SK-N-SH (cell line): ENCODE results near the gene ASTN2. TPM values are rescaled to one million over a fixed set of nuclear protein-coding genes. Genes with fewer than 3 reads are reported as not detected.

ENCODE experiments used
- CTCF ChIA-PET: fragments of 300-600, 350-600 bp; formaldehyde crosslinking; extraction: SDS; loops from one replicate; lab custom pipeline; 2021; lab: Yijun Ruan, JAX
- POLR2A ChIA-PET: fragments of 350-600 bp; sonication (Branson Sonifier 250); formaldehyde crosslinking; extraction: SDS; loops from one replicate; lab custom pipeline; 2020; ENCODE audit warnings: antibody characterized with exemption, inconsistent platforms; lab: Yijun Ruan, JAX
- DNase-seq: peaks from one replicate; pipeline ENCODE4 v3.0.0; 2012
- H2AFZ ChIP-seq: fragments of 200-600 bp; sonication (generic); 2 replicates; pipeline ENCODE4 v1.8.1; 2016; ENCODE audit warnings: antibody characterized with exemption, mild to moderate bottlenecking, low read depth
- H3F3A ChIP-seq: fragments of 200-600 bp; sonication (generic); replicated peaks from 2 replicates; pipeline ENCODE3; 2016; ENCODE audit warnings: antibody characterized with exemption, mild to moderate bottlenecking; ENCODE audit not compliant: insufficient read depth
- H3K27ac ChIP-seq, 2 experiments: fragments of 200-500 bp in 1 of 2; fragments of 200-600 bp in 1 of 2; sonication (Bioruptor generic) in 1 of 2; sonication (generic), shearing (Covaris generic) in 1 of 2; 2 replicates each; pipeline versions ENCODE4 v1.5.1 to v1.6.1; 2014 to 2016; ENCODE audit warnings: low read depth in 2 of 2, inconsistent platforms in 1 of 2, low read length in 1 of 2, mild to moderate bottlenecking in 1 of 2, mixed read lengths in 1 of 2
- H3K27me3 ChIP-seq: fragments of 200-600 bp; sonication (generic), shearing (Covaris generic); 2 replicates; pipeline ENCODE4 v1.6.1; 2016; ENCODE audit warnings: mixed run types; ENCODE audit not compliant: insufficient read depth
- H3K36me3 ChIP-seq, 2 experiments: fragments of 200-500 bp in 1 of 2; fragments of 200-600 bp in 1 of 2; sonication (Bioruptor generic) in 1 of 2; sonication (generic) in 1 of 2; replicated peaks in 1 of 2; 2 replicates each; pipeline versions ENCODE3 to v1.5.1; 2014 to 2016; ENCODE audit warnings: low read length in 1 of 2, mild to moderate bottlenecking in 1 of 2; ENCODE audit not compliant: insufficient read depth in 2 of 2, control insufficient read depth in 1 of 2
- H3K4me1 ChIP-seq, 2 experiments: fragments of 200-500 bp in 1 of 2; fragments of 200-600 bp in 1 of 2; sonication (Bioruptor generic) in 1 of 2; sonication (generic), shearing (Covaris generic) in 1 of 2; 2 replicates each; pipeline versions ENCODE4 v1.5.1 to v1.6.1; 2014 to 2016; ENCODE audit warnings: low read depth in 1 of 2, low read length in 1 of 2, mixed run types in 1 of 2; ENCODE audit not compliant: insufficient read depth in 2 of 2, control insufficient read depth in 1 of 2
- H3K4me2 ChIP-seq: fragments of 200-600 bp; sonication (generic), shearing (Covaris generic); 2 replicates; pipeline ENCODE4 v1.6.1; 2017; ENCODE audit warnings: mixed run types
- H3K4me3 ChIP-seq, 2 experiments: fragments of 200-500 bp in 1 of 2; fragments of 200-600 bp in 1 of 2; sonication (Bioruptor generic) in 1 of 2; sonication (generic), shearing (Covaris generic) in 1 of 2; 2 replicates each; pipeline versions ENCODE4 v1.5.1 to v1.8.1; 2014 to 2016; ENCODE audit warnings: low read depth in 2 of 2, inconsistent platforms in 1 of 2, low read length in 1 of 2, mild to moderate bottlenecking in 1 of 2, mixed read lengths in 1 of 2, moderate library complexity in 1 of 2
- H3K79me2 ChIP-seq: fragments of 200-600 bp; sonication (generic); 2 replicates; pipeline ENCODE4 v1.8.1; 2017; ENCODE audit warnings: mild to moderate bottlenecking; ENCODE audit not compliant: insufficient read depth
- H3K9ac ChIP-seq: fragments of 200-600 bp; sonication (generic); 2 replicates; pipeline ENCODE4 v1.6.1; 2017; ENCODE audit warnings: mixed run types
- H3K9me2 ChIP-seq: fragments of 200-600 bp; sonication (generic); 2 replicates; pipeline ENCODE4 v1.6.1; 2017; ENCODE audit warnings: mixed run types
- H3K9me3 ChIP-seq: fragments of 200-600 bp; sonication (generic); 2 replicates; pipeline ENCODE4 v1.6.1; 2017; ENCODE audit warnings: mixed run types, mild to moderate bottlenecking, moderate library complexity
- H4K20me1 ChIP-seq: fragments of 200-600 bp; sonication (generic); 2 replicates; pipeline ENCODE4 v1.6.1; 2017; ENCODE audit warnings: mild to moderate bottlenecking, mixed run types; ENCODE audit not compliant: insufficient read depth
- ELF1 ChIP-seq: IDR thresholded peaks from 2 replicates; pipeline ENCODE4 v1.4.0; 2012
- EZH2phosphoT487 ChIP-seq: fragments of 200-600 bp; sonication (generic); IDR thresholded peaks from 2 replicates; pipeline ENCODE4 v1.6.1; 2017; ENCODE audit warnings: low read depth, mixed run types, mild to moderate bottlenecking, antibody characterized with exemption, moderate library complexity, borderline replicate concordance
- FOSL2 ChIP-seq: IDR thresholded peaks from 2 replicates; pipeline ENCODE4 v1.4.0; 2012; ENCODE audit warnings: low read depth, mild to moderate bottlenecking, moderate library complexity, borderline replicate concordance
- GATA2 ChIP-seq: sonication (generic); formaldehyde crosslinking; IDR thresholded peaks from 2 replicates; pipeline ENCODE4 v1.5.0; 2020; ENCODE audit warnings: mild to moderate bottlenecking, missing genetic modification reagents
- MEF2A ChIP-seq: IDR thresholded peaks from 2 replicates; pipeline ENCODE4 v1.4.0; 2012; ENCODE audit warnings: low read depth, borderline replicate concordance
- MXI1 ChIP-seq: IDR thresholded peaks from 2 replicates; pipeline ENCODE4 v1.6.1; 2012; ENCODE audit warnings: mild to moderate bottlenecking, low read depth, low read length, improper control_type of control experiment
- RAD21 ChIP-seq: IDR thresholded peaks from 2 replicates; pipeline ENCODE4 v1.6.1; 2012; ENCODE audit warnings: mild to moderate bottlenecking, low read length
- RFX5 ChIP-seq: IDR thresholded peaks from 2 replicates; pipeline ENCODE4 v1.6.1; 2012; ENCODE audit warnings: mild to moderate bottlenecking, improper control_type of control experiment, low read length
- TAF1 ChIP-seq: IDR thresholded peaks from 2 replicates; pipeline ENCODE4 v1.6.1; 2012; ENCODE audit warnings: low read depth, mild to moderate bottlenecking, low read length, moderate library complexity, borderline replicate concordance
- YY1 ChIP-seq: IDR thresholded peaks from 2 replicates; pipeline ENCODE4 v1.4.0; 2012; ENCODE audit warnings: low read depth, mild to moderate bottlenecking
- WGBS: methylation state at CpG from one replicate; pipeline ENCODE4 v1.1.6; 2017; ENCODE audit warnings: low lambda C conversion rate; 5-methylcytosine and 5-hydroxymethylcytosine counted together
- polyA plus RNA-seq, 3 experiments: library from polyadenylated mRNA; depleted of rRNA; stranded (reverse); fragments of >200 nt; gene quantifications; 2 replicates each; pipeline ENCODE4 v1.2.3, GENCODE V29; 2012
- TF ChIP-seq, protein P1 (sequence below): IDR thresholded peaks from 2 replicates; pipeline ENCODE4 v1.4.0; 2012; ENCODE audit warnings: low read depth
- TF ChIP-seq, protein P2 (sequence below): fragments of 200-600 bp; sonication (generic); IDR thresholded peaks from 2 replicates; pipeline ENCODE4 v1.6.1; 2017; ENCODE audit warnings: antibody characterized with exemption, mild to moderate bottlenecking, moderate library complexity
- TF ChIP-seq, protein P3 (sequence below): fragments of 150-350 bp; IDR thresholded peaks from 2 replicates; pipeline ENCODE4 v1.6.1; 2017; ENCODE audit warnings: antibody characterized with exemption, low read length, low read depth, borderline replicate concordance
- TF ChIP-seq, protein P4 (sequence below): IDR thresholded peaks from 2 replicates; pipeline ENCODE4; 2012
- TF ChIP-seq, protein P5 (sequence below): IDR thresholded peaks from 2 replicates; pipeline ENCODE4 v1.4.0; 2012; ENCODE audit warnings: low read depth, borderline replicate concordance
- TF ChIP-seq, protein P6 (sequence below): IDR thresholded peaks from 2 replicates; pipeline ENCODE4 v1.6.1; 2012; ENCODE audit warnings: mild to moderate bottlenecking, low read depth, low read length, moderate library complexity
- TF ChIP-seq, protein P7 (sequence below): IDR thresholded peaks from 2 replicates; pipeline ENCODE4 v1.4.0; 2012; ENCODE audit warnings: low read depth, borderline replicate concordance

ASTN2 gene
- polyA plus RNA-seq, 1 of the 3 experiments (the other 2 are of a cell fraction) = 6.6 TPM

DNA sequence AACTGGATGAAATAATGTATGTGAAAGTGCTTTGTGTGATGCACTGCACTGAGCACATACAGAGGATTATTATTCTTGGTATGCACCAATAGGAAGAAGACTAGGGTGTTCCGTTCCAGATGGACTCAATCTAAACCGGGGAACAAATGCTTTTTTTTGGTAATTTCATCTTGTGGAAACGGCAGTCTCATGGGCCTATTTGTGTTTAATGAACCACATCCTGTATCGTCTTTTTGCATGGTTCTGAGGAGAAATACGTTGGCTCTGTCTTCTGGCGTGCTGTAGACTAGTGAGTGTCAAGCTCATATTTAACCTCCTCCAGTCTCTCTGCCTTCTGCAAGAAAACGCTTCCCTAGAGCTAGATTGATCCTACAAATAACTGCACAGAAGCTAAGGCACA lies 697.7 kb downstream of the ASTN2 start:
- no peaks in the 10 kb centered on the region for H3K27me3 ChIP-seq
- no peak overlapping the region for H3K4me3 ChIP-seq
- H3K9me3 ChIP-seq = no peaks in the 10 kb centered on the region
- CTCF ChIA-PET = interaction anchor here (4.3 kb wide), 1 partner anchor 20 kb away, joined by 17 read pairs; no protein-coding TSS in a partner anchor
- peaks cover 0 to 2% of the 10 kb centered on the region in 2 experiments for H3K36me3 ChIP-seq
- H2AFZ ChIP-seq = no peak overlapping the region
- H3K4me1 ChIP-seq = peaks cover 0 to 9% of the 10 kb centered on the region in 2 experiments; a peak in 1 of 4 replicates
- no peaks in the 10 kb centered on the region for H3F3A ChIP-seq
- TF ChIP-seq, protein P1, sequence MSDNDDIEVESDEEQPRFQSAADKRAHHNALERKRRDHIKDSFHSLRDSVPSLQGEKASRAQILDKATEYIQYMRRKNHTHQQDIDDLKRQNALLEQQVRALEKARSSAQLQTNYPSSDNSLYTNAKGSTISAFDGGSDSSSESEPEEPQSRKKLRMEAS = no peak
- TF ChIP-seq EZH2phosphoT487 (no peak), RFX5 (no peak), GATA2 (CRISPR knock-in tag) (no peak), MXI1 (no peak), YY1 (no peak), RAD21 (no peak), ELF1 (no peak), MEF2A (no peak), TAF1 (no peak), FOSL2 (no peak)
- TF ChIP-seq, protein P2, sequence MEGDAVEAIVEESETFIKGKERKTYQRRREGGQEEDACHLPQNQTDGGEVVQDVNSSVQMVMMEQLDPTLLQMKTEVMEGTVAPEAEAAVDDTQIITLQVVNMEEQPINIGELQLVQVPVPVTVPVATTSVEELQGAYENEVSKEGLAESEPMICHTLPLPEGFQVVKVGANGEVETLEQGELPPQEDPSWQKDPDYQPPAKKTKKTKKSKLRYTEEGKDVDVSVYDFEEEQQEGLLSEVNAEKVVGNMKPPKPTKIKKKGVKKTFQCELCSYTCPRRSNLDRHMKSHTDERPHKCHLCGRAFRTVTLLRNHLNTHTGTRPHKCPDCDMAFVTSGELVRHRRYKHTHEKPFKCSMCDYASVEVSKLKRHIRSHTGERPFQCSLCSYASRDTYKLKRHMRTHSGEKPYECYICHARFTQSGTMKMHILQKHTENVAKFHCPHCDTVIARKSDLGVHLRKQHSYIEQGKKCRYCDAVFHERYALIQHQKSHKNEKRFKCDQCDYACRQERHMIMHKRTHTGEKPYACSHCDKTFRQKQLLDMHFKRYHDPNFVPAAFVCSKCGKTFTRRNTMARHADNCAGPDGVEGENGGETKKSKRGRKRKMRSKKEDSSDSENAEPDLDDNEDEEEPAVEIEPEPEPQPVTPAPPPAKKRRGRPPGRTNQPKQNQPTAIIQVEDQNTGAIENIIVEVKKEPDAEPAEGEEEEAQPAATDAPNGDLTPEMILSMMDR = no peak
- TF ChIP-seq, protein P3, sequence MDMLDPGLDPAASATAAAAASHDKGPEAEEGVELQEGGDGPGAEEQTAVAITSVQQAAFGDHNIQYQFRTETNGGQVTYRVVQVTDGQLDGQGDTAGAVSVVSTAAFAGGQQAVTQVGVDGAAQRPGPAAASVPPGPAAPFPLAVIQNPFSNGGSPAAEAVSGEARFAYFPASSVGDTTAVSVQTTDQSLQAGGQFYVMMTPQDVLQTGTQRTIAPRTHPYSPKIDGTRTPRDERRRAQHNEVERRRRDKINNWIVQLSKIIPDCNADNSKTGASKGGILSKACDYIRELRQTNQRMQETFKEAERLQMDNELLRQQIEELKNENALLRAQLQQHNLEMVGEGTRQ = no peak
- TF ChIP-seq, protein P4, sequence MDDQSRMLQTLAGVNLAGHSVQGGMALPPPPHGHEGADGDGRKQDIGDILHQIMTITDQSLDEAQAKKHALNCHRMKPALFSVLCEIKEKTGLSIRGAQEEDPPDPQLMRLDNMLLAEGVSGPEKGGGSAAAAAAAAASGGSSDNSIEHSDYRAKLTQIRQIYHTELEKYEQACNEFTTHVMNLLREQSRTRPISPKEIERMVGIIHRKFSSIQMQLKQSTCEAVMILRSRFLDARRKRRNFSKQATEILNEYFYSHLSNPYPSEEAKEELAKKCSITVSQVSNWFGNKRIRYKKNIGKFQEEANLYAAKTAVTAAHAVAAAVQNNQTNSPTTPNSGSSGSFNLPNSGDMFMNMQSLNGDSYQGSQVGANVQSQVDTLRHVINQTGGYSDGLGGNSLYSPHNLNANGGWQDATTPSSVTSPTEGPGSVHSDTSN = no peak
- TF ChIP-seq, protein P5, sequence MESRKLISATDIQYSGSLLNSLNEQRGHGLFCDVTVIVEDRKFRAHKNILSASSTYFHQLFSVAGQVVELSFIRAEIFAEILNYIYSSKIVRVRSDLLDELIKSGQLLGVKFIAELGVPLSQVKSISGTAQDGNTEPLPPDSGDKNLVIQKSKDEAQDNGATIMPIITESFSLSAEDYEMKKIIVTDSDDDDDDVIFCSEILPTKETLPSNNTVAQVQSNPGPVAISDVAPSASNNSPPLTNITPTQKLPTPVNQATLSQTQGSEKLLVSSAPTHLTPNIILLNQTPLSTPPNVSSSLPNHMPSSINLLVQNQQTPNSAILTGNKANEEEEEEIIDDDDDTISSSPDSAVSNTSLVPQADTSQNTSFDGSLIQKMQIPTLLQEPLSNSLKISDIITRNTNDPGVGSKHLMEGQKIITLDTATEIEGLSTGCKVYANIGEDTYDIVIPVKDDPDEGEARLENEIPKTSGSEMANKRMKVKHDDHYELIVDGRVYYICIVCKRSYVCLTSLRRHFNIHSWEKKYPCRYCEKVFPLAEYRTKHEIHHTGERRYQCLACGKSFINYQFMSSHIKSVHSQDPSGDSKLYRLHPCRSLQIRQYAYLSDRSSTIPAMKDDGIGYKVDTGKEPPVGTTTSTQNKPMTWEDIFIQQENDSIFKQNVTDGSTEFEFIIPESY = no peak
- TF ChIP-seq, protein P6, sequence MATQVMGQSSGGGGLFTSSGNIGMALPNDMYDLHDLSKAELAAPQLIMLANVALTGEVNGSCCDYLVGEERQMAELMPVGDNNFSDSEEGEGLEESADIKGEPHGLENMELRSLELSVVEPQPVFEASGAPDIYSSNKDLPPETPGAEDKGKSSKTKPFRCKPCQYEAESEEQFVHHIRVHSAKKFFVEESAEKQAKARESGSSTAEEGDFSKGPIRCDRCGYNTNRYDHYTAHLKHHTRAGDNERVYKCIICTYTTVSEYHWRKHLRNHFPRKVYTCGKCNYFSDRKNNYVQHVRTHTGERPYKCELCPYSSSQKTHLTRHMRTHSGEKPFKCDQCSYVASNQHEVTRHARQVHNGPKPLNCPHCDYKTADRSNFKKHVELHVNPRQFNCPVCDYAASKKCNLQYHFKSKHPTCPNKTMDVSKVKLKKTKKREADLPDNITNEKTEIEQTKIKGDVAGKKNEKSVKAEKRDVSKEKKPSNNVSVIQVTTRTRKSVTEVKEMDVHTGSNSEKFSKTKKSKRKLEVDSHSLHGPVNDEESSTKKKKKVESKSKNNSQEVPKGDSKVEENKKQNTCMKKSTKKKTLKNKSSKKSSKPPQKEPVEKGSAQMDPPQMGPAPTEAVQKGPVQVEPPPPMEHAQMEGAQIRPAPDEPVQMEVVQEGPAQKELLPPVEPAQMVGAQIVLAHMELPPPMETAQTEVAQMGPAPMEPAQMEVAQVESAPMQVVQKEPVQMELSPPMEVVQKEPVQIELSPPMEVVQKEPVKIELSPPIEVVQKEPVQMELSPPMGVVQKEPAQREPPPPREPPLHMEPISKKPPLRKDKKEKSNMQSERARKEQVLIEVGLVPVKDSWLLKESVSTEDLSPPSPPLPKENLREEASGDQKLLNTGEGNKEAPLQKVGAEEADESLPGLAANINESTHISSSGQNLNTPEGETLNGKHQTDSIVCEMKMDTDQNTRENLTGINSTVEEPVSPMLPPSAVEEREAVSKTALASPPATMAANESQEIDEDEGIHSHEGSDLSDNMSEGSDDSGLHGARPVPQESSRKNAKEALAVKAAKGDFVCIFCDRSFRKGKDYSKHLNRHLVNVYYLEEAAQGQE = no peak
- TF ChIP-seq, protein P7, sequence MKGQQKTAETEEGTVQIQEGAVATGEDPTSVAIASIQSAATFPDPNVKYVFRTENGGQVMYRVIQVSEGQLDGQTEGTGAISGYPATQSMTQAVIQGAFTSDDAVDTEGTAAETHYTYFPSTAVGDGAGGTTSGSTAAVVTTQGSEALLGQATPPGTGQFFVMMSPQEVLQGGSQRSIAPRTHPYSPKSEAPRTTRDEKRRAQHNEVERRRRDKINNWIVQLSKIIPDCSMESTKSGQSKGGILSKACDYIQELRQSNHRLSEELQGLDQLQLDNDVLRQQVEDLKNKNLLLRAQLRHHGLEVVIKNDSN = no peak
- no peaks in the 10 kb centered on the region for H4K20me1 ChIP-seq
- no peaks in the 10 kb centered on the region for H3K9me2 ChIP-seq
- POLR2A ChIA-PET = no interaction called here
- H3K79me2 ChIP-seq = no peaks in the 10 kb centered on the region
- DNase-seq = no peak
- H3K9ac ChIP-seq = no peak overlapping the region
- 74% methylated on average over 7 of the region's 7 CpGs for WGBS
- no peak overlapping the region for H3K27ac ChIP-seq
- H3K4me2 ChIP-seq = no peak overlapping the region
